HG03469 (cell line): Measurements from ENCODE around the gene DNAJC5.

Experiments used
- ATAC-seq: cut with Tn5 transposase; IDR thresholded peaks from one replicate; pipeline ENCODE4 v1.9.1; 2021; ENCODE audit warnings: mild to moderate bottlenecking, moderate library complexity, moderate number of reproducible peaks; ENCODE audit not compliant: unreplicated experiment

DNAJC5 gene

DNA sequence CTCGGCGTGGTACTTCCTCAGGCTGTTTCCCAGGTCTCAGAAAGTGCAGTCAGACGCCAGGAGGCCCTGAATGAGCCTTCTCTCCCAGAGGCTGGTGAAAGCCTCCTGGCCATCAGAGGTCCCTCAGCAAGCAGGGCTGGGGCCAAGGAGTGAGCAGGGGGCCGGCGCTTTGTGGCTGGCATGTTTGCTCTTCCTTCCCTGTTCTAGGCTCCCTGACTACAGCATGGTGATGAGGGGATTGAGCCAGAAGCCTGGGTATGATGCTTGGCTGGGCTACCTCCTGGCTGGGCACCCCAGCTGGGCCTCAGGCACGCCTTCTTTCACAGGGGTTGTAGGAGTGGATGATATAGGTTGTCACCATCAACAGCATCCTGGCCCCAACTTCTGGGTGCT lies 11.7 kb upstream of the DNAJC5 start:
- no peak for ATAC-seq

DNA sequence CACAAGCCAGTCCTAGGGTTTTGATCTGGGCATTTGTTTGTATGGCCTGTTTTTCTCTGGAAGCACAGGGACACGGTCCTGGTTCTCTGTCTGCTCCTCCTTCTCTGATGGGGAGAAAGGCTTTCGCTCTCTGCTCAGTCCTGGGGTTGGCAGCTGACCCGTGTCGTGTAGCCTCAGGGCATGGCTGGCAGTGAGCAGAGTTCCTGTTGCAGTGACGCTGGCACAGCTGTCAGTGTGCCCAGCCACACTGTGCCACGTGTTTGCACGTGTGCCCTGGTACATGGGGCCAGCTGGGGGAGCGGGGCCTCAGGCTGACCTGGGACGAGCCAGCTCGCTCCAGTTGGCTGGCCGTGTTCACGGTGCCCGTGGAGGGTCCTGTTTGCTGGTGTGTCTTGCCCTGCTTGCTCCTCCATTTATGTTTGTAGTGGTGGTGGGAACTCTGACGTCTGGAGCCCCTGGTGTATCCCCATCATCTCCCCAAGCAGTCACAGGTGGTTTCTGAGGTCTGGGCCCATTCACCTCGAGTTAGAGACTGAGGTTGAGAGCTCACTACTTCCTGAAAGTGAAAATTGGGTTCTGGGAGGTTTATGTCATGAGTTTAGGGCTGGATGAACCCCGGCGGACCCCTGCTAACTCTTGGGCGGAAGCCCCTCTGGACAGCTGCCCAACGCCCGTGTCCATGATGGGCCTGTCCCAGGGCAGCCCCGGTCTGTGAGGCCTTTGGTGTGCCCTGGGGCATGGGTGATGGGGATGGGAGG lies 10.2 kb upstream of the DNAJC5 start:
- ATAC-seq, result no peak

DNA sequence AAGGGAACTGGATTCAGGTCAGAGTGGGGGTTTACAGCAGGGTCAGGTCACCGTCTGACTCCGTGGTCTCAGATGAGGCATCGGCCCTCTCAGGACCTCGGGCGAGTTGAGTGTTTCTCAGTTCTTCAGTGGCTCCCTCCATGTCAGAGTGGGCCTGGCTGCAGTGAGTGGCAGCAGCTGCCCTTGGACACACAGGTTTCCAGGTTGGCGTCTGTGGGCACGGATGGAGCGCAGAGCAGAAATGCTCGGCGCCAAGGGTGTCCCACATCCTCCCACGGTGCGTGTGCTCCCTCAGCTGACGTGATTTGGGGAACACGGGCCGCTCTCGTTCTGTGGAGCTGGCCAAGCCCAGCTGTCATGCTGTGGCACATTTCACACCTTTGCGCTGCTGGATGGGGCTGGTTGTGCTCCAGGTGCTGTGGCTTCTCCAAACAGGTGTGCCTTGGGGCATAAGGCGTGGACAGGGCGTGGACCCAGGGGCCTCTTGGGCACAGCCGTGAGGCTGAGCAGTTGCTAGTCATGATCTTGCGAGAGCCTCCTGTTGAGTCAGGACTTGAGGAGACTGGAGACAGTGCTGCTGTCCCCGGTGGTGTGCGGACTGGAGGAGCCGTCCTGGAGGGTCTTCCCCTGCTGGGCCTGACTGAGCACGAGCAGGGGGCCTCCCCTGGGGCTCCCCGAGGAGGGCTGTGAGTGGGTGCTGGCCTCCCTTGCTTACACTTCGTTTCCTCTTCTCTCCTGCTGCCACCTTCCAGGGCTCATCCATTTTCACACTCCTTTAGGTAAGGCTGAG lies 9.5 kb upstream of the DNAJC5 start:
- ATAC-seq, result no peak

DNA sequence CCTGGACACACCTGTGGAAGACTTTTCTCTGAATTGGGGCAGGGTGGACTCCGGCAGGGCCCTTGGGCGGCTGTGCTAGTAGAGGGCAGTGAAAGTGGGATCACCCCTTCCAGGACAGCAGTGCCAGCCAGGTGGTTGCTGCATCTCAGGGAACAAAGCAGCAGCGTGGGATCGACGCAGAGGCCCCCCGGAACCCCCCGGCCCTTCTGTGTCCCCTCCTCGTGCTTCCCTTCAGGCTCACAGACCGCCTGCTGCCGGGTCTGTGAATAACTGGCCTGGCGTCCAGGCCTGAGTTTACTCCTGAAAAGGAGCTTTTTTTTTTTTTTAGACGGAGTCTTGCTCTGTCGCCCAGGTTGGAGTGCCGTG lies 8.9 kb upstream of the DNAJC5 start:
- ATAC-seq, result no peak

DNA sequence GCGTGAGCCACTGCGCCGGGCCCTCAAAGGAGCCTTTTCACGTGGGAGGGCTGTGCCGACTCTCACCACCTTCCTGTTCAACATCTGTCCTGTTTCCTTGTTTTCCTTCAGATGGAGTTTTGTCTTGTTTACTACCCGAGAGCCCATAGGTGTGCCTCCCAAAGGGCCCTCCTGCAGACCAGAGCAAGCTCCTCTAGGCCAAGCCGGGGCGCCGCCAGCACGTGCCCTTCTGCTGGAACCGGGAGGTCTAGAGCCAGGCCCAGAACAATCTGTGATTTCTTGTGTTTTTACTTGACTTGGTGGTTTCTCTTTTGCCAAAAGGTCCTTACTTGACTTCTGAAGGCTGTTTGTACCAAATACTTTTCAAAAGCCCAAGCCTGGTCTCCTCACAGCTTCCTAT lies 8.0 kb upstream of the DNAJC5 start:
- ATAC-seq, result no peak

DNA sequence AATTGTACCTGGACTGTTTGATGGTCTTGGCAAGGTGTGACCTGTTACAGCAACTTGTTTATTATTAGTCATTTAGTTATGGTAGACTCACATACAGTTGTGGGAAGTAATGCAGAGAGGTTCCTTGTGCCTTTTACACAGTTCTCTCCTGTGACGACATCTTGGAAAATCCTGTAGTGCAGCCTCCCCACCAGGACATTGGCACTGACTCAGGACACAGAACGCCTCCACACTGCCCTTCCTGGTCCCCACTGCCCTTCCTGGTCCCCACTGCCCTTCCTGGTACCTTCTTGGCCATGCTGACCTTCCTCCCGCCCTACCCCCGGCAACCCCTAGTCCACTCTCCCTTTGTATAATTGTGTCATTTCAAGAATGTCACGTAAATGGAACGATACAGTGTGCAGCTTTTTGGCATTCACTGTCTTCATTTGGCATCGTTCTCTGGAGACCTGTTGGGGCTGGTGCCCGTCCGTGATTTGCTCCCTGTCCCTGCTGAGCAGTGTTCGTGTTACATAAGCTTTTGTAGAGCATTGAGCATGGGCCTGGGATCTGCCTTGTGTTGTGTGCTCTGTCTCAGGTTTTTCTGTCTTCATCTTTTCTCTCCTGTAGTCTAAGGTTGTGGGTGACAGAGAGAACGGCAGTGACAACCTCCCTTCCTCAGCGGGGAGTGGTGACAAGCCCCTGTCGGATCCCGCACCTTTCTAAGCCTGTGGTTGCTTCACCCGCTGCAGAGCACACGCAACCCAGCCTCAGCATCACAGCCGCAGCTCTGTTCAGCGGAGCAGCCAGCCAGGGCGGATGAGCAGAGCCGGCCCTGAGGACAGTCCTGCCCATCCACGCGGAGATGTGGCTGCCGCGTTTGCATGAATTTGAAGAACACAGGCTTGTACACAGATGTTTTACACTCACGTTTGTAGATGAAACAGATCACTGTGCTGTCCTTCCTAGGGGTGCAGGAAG lies 5.4 kb upstream of the DNAJC5 start:
- no peak for ATAC-seq

DNA sequence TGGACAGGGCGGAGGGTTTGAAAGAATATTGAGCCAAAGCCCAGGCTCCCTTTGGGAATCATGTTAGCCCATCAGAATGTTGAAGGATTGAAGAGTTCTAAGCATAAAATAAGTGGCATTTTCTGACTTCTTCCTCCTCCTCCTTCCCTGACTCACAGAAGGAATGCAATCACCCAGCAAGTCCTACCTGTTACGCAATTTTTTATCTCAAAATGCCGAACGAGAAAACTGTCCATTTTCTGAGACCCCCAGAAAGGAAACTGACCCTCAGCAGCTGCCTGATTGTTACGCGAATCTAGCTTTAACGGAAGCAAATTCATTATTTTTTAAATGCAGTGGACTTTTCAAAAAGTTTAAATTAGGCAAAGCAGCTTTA lies 4.7 kb upstream of the DNAJC5 start:
- ATAC-seq, result no peak

- ATAC-seq, result no peak
Measured at GRCh38 chr20:63890616-63891015, 4.3 kb upstream of the DNAJC5 start.

DNA sequence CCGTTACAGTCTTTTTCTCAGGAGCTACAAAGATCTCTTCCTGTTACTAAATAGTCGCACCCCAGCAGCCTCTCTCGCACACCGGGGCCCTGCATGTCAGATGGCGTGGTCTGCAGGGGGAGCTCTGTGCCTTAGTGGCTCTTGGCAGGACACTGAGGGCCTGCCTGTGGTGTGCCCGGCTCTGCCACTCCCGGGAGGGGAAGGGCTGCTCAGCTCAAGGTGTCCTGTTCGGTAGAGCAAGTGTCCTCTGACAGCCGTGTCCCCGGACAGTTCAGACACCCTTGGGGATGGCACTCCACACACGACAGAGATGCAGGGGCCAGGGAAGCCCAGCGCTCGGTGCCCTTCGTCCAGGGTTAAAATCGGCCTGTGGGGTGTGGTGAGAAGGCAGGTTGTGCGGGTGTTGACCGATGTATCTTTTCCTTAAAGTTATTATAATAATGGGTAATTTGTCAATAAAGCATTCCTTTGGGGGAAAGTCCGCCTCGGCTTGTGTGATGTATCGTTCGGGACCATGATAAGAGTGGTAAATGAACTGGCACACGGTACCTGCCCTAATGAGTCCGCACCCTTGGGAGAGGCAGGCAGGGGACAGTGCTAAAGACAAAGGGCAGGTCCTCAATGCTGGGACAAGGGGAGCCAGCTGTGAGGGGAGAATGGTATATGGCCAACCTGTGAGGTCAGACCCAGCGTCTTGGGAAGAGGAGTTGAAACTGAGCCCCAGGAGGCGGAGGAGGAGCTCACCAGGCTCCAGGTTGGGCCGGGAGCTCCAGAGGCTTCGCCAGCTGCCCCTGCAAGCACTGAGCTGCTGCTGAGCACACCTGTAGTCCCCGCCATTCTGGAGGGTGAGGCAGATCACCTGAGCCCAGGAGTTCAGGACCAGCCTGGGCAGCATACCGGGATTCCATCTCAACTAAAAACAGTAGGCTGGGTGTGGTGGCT lies 3.6 kb upstream of the DNAJC5 start:
- ATAC-seq, result no peak

DNA sequence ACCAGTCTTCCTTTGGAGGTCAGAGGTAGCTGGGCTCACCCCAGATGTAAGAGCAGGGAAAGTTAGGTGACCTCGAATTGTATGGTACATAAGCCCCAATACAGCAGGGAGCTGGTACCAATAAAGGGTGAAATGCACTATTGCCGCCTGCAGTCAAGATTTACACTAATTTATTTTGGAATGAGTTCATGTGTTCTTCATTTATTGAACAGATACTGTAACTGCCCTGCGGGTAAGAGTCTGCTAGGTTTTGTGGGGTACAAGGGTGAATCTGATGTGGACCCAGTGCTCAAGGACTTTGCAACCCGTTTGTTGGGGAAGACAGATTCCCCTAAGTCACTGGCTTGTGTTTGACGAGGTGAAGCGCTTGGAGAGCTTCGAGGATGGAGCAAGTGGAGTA lies 2.5 kb upstream of the DNAJC5 start:
- no peak for ATAC-seq

DNA sequence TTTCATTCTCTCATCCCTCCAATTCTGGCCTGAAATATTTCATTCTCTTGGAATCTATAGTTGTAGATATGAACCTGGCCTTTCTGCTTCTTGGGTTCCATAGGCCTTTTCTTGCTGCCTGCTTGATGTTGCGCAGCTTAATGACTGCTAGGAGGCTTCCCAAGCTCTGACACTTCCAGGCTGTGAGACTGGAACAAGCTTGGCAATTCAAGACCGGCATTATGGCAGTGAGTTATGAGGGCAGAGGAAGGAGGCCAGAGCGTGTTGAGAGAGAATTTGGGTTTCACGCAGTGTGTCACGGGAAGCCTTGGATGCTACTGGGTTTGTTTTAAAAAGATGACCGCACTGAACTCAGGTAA lies 948 bp upstream of the DNAJC5 start:
- no peak for ATAC-seq

- no peak for ATAC-seq
Measured at GRCh38 chr20:63895202-63895951, 451 bp downstream of the DNAJC5 start.

GRCh38 chr20:63895952-63896263 lies 982 bp downstream of the DNAJC5 start:
- ATAC-seq, result no peak

GRCh38 chr20:63896264-63897105 lies 1.6 kb downstream of the DNAJC5 start:
- no peak for ATAC-seq

- no peak for ATAC-seq
Measured at GRCh38 chr20:63897978-63898561, 3.1 kb downstream of the DNAJC5 start.

- no peak for ATAC-seq
Measured at GRCh38 chr20:63898882-63899558, 4.1 kb downstream of the DNAJC5 start.

DNA sequence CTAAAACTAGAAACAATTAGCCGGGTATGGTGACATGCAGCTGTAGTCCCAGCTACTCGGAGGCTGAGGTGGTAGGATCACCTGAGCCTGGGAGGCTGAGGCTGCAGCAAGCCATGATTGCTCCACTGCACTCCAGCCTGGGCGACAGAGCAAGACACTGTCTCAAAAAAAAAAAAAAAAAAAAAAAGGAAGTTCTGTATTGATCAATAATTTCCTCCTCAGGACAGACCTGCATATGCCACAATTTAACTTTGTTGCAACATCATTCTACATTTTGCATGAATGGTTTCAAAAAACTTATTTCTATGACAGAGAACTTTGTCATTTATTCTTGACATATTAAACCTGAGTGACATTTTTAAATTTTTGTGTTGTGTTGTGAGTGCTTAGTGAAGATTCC lies 5.5 kb downstream of the DNAJC5 start:
- ATAC-seq, result no peak
